Panc1 (cell line): ENCODE measurements around the gene S1PR5.

Experiments used
- CTCF ChIP-seq: fragments of 450-650 bp; IDR thresholded peaks from 2 replicates; pipeline ENCODE4 v1.5.1; 2017; ENCODE audit warnings: mild to moderate bottlenecking
- POLR2AphosphoS5 ChIP-seq: IDR thresholded peaks from 2 replicates; pipeline ENCODE4 v1.6.1; 2012; ENCODE audit warnings: mild to moderate bottlenecking, low read depth, low read length, moderate library complexity
- REST ChIP-seq, 2 experiments: IDR thresholded peaks; 2 replicates each; pipeline ENCODE4 v1.6.1; 2011 to 2012; ENCODE audit warnings: low read depth in 2 of 2, control low read depth in 1 of 2, low read length in 1 of 2, mild to moderate bottlenecking in 1 of 2, moderate library complexity in 1 of 2; ENCODE audit not compliant: insufficient read depth in 1 of 2
- SIN3A ChIP-seq: IDR thresholded peaks from 2 replicates; pipeline ENCODE4 v1.6.1; 2012; ENCODE audit warnings: low read depth, mild to moderate bottlenecking, low read length, moderate library complexity, borderline replicate concordance; ENCODE audit not compliant: insufficient read depth

GRCh38 chr19:10566658-10567410, 49.6 kb upstream of the S1PR5 start:
- TF ChIP-seq POLR2AphosphoS5 = no peak
- no peak for TF ChIP-seq CTCF
- no peak for TF ChIP-seq REST (IDR thresholded peaks at IDR 0.05; ENCODE audit: insufficient read depth in 1 of 2, low read depth in 2 of 2, low read length in 1 of 2)
- TF ChIP-seq SIN3A = no peak
